Fibroblast of skin of left biceps (primary cell): ENCODE data around the gene KCNH2.

Source experiments
- DNase-seq, 2 experiments: peaks; one replicate each; pipeline ENCODE4 v3.0.0-alpha.2; 2013; ENCODE audit warnings: low read depth in 2 of 2

KCNH2 gene

GRCh38 chr7:150909200-150909995, 68.7 kb downstream of the KCNH2 start:
- no peak for DNase-seq

DNA sequence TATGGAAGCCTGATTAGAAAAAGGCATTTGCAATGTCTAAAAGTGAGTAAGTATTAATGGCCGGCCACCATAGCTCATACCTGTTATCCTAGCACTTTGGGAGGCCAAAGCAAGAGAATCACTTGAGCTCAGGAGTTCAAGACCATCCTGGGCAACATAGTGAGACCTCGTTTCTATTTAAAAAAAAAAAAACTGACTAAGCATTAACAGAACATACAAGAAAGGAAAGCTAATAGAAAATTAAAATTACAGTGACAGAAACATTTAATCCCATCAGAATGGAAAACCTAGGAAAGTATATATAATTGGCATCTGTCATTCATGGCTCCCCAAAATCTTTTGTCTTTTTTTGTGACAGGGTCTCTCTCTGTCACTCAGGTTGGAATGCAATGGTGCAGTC, 69.9 kb downstream of the KCNH2 start:
- DNase-seq = no peak

GRCh38 chr7:150904011-150904909, 73.9 kb downstream of the KCNH2 start:
- DNase-seq = no peak

- DNase-seq = no peak
These were observed 74.5 kb downstream of the KCNH2 start for GRCh38 chr7:150903606-150904005.

- DNase-seq = no peak
These were observed 75.8 kb downstream of the KCNH2 start for GRCh38 chr7:150902078-150903033.

DNA sequence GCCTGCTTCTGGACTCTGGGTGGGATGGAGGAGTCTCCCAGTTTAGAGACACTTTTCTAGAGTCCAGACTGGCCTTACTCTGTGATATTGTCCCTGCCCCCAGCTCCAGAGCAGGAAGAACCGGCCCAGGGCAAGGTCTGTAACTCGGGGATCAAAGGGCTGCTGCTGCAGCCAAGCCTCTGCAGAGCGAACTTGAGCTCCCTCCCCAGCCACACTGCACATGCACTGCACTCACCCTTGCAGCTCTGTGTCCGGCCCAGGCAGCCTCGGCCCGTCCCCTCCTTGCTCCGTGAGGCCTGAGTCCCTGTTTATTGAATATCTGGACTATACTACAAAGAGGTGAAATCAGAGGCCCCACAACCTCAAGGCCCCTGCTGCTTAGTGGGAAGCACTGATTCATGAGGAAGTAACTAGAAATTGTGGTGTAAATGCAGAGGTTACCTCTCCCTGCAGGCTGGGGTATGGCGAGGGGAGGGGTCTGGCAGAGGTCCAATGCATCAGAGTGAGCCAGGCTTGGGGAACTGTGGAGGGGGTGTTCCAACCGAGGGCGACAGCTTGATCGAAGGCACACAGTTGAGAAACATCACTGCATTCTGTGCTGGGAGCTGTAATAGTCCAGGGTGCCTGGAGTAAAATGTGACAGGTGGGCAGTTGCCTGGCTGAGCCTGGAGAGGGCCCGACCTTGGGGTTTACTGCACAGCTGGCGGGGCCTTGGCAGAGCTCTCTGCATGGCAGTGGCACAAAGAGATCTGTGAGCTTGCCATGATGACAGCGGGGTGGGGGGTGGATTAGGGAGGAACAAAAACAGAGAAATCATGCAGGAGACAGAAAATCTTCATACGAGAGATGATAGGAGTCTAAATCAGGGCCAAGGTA, 76.7 kb downstream of the KCNH2 start:
- no peak for DNase-seq

GRCh38 chr7:150900675-150901074, 77.4 kb downstream of the KCNH2 start:
- no peak for DNase-seq

GRCh38 chr7:150898475-150899011, 79.6 kb downstream of the KCNH2 start:
- peak; percentile 3 for DNase-seq

- DNase-seq = no peak
These were observed 80.3 kb downstream of the KCNH2 start for GRCh38 chr7:150897502-150898474.

- no peak for DNase-seq
These were observed 81.4 kb downstream of the KCNH2 start for GRCh38 chr7:150896562-150897209.

- no peak for DNase-seq
These were observed 82.3 kb downstream of the KCNH2 start for GRCh38 chr7:150895809-150896208.
